Measurements from ENCODE around the gene MCHR2.

The MCHR2 gene

DNA sequence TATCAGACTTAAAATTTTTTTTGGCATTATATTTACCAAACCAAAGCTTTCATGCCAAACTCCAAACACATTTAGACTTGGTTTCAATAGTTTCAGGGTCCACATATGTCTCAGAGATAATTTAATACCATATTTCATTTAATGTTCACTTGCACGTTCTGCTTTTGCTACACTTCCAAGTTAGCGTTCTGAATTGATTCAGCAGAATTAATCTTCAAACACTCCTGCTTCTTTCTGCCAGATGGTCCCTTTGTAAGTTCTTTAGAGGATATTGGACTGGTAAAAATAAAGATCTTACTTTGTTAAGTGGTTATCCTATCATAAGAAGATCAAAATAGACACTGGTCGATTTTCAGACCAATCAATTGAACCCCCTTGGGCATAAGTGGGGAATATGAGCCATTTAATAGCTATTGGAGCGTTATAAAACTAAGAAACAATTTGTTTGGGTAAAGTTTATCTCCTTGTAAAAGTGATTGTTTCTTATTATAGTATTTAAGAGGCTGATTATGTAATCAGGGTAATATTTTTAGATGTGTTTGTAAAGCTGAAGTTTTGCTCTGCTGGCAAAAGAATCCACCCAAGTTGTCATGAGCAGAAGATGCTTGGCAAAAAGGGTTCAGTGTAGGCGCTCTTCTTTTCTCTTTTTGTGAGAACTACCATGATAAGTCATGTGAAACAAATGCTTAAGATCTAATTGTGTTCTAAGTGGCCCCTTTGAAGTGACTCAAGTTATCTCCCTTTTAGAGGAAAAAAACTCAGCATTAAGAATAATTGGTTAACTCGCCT, 92.2 kb downstream of the MCHR2 start:
- DNase-seq: no peak

GRCh38 chr6:99894815-99895214, 99.2 kb downstream of the MCHR2 start:
- DNase-seq: no peak

- no peak for DNase-seq
Observed at GRCh38 chr6:99887066-99887465, 107.0 kb downstream of the MCHR2 start.

GRCh38 chr6:99885051-99885450, 109.0 kb downstream of the MCHR2 start:
- no peak for DNase-seq

- no peak for DNase-seq
Observed at GRCh38 chr6:99882128-99882702, 111.8 kb downstream of the MCHR2 start.

GRCh38 chr6:99879431-99879830, 114.6 kb downstream of the MCHR2 start:
- DNase-seq: no peak

GRCh38 chr6:99875068-99875467, 119.0 kb downstream of the MCHR2 start:
- no peak for DNase-seq

DNA sequence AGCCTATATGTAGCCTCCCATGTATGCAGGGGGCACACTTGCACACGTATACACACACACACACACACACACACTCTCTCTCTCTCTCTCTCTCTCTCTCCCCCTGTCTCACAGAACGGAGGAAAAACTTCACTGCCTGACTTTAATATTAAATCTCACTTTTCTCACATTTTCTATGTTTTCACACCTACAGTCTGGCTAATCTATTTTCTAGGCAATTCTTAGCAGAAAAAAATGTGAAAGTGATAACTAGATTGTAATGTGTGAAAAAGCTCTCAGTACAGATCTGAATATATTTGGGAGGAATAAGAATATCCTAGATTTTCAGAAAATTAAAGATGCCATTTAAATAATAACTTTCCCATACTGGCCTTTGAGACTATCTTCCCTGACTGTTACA, 120.9 kb downstream of the MCHR2 start:
- no peak for DNase-seq

GRCh38 chr6:99871641-99872040, 122.4 kb downstream of the MCHR2 start:
- DNase-seq: no peak
